H54 (cell line): ENCODE measurements around the gene CFAP221.

Experiments used
- DNase-seq: peaks from one replicate; pipeline ENCODE4 v3.0.0; 2011; ENCODE audit warnings: low spot score, mixed read lengths; ENCODE audit not compliant: insufficient read length
- FAIRE-seq: peaks from 3 replicates; lab custom pipeline; 2011; peaks lifted over from hg19 to GRCh38; lab: Jason Lieb, UNC
- POLR2A ChIP-seq: IDR thresholded peaks from 2 replicates; pipeline ENCODE4 v1.6.1; 2011; ENCODE audit warnings: low read depth, mild to moderate bottlenecking, low read length

CFAP221 gene

GRCh38 chr2:119650846-119651370, 106.7 kb downstream of the CFAP221 start:
- no peak for TF ChIP-seq POLR2A
- DNase-seq, result no peak
- FAIRE-seq, result no peak

DNA sequence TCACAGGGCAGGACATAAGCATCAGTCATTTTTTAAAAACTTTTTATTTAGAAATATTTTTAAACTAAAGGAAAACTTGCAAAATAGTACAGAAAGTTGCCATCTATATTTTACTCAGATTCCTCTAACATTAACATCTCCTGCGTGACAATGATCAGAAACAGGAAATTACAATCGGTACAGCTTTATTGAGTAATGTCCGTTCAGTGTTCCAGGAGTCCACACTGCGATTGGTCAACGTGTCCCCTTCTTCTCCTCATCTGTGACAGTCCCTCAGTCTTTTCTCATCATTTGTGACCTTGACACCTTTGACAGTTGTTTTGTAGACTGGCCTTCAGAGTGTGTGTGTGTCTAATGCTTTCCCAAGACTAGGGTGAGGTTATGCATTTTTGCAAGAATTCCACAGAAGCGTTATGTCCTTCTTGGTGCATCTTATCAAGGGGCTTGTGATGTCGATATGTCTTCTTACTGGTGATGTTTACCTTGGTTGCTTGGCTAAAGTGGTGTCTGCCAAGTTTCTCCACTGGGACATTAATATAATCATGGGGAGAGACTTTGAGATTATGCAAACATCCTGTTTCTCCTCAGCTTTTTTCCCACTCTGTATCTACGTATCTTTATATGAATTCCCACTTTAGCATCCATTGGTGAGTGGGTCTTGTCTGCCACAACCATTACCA, 113.4 kb downstream of the CFAP221 start:
- no peak for DNase-seq
- FAIRE-seq, result no peak
- TF ChIP-seq POLR2A, result no peak

DNA sequence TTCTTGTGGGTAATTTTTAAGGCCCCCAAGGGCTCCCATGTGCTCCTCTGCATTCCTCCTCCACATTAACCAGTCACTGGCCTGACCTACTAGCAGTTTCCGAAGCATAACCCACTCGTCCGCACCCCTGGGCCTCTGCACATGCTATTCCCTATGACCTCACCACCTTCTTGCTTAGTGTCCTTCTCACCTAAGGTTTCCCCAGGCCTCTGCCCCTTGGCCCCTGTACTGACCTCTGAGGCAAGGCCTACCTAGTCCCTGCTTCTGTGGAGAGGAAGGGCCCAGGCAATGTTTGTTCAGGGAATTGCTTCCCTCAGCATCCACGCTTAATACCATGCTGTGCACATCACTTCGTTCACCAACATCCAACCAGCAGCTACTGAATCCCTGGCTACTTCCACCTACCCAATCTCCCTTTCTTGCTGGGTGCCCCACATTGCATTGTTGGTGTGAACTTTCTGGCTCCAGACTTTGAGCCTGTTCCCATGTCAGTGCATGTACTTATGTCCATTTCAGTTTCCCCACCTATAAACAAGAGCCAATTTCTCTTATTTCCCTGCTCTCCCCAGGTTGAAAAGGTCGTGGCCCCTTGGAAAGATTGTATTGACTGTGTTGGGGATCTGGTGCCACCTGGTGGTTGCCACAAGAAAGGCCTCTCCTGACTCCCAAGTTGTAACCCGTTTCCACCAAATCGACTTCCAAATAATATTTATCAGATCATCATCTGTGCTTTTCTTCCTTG, 115.5 kb downstream of the CFAP221 start:
- DNase-seq, result no peak
- no peak for TF ChIP-seq POLR2A
- no peak for FAIRE-seq

DNA sequence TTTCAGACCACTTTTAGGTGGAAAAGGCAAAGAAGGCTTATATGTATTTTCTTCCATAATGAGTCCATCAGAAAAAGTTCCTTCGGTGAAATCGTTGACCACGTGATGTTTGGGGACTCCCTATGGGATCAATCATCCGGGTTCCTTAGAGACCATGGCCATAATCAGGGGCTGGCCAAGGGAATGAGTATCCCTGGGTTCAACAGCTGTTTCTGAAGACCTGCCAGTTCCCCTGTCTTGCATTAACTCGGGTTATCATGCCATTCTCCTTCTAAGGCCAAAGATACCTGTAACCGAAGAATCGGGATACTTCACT, 116.1 kb downstream of the CFAP221 start:
- DNase-seq (no peak), FAIRE-seq (no peak)
- TF ChIP-seq POLR2A, result no peak

DNA sequence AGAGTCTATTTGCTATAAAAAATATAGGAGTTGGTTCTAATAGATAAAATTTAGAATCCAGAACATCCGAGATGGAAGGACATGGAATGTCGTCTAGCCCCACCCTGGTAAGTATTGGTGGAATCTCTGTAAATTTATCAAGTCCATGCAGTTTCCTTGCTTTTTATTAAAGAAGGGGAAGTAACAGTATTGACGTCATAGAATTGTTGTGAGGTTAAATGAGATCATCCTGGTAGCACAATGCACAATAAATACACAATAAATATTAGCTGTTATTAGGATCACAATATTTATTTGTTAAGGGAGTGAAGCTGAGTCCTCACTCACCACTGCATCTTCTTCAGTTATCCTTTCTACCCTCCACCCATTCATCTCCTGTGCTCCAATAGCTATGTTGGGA, 118.0 kb downstream of the CFAP221 start:
- DNase-seq, result no peak
- FAIRE-seq, result no peak
- TF ChIP-seq POLR2A, result no peak

DNA sequence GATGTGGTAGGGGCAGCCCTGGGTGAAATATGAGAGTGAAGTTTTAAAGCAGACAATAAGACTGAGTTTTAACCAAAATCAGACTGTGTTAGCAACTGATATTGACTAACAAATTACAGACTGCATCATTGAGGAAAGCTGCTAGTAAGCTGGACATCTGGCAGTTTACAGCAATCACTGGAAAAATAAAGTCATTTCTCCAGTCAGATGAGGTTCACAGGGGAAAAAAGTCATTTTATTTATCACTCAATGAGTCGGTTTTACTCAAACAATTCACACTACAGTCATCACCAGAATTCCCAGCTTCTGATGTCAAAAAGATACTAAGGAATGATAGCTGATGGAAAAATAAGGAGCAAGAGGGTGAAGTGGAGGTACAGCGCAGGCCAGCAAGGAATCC, 124.3 kb downstream of the CFAP221 start:
- DNase-seq (no peak), FAIRE-seq (no peak)
- TF ChIP-seq POLR2A, result no peak

GRCh38 chr2:119671016-119671415, 126.8 kb downstream of the CFAP221 start:
- no peak for DNase-seq
- no peak for FAIRE-seq
- TF ChIP-seq POLR2A, result no peak

DNA sequence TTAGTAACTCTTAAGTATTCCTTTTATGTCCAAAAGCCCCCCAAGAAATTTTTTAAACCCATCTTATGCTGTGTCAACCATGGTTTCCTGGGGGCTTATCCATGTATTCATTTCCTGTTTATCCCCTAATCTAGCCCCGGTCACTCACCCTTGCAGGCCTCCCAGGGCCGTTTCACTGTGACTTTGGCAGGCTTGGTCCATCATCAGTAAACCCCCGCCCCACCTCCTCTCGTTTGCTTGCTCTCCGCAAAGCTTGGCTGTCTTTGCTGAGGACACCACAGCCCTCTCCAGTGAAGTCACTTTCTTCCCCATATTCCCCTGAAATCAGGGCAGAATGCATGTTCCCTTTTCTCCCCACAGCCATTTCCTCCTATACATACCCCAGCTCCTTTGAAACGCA, 127.5 kb downstream of the CFAP221 start:
- TF ChIP-seq POLR2A, result no peak
- DNase-seq (no peak), FAIRE-seq (no peak)

DNA sequence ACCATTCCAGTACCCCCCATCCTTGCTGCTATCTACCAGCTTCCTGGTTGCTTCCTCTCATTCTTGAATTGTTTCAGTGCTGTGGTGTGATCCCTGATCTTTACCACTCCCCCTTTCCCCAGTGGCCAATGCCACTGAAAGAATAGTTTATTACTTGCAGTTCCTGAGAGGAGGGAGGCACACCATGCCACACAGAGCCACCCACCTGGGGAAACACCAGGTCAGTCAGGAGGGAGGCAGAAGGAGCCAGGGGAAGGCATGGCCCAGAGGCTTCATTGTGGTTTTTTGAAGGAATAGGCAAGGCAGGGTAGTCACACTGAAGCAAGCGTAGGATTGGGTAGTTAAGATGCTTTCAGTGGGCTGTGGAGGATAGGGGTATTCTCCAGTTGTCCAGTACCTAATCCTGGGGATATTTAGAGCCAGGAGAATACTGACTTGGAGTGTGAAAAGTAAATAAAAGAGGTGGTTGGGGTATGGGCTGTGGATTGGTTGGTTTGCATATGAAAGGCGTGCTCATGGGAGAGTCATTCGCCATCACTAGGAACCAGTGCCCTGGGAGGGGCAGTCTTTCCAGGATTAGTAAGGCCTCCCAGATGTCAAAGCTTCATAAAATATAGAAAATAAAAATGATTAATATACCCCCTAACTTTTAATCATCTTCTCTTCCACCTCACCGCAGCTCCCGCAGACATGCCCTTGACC, 128.1 kb downstream of the CFAP221 start:
- TF ChIP-seq POLR2A, result no peak
- DNase-seq (no peak), FAIRE-seq (no peak)

- FAIRE-seq (no peak), DNase-seq (no peak)
- TF ChIP-seq POLR2A, result no peak
Observed at GRCh38 chr2:119673796-119674195, 129.5 kb downstream of the CFAP221 start.

GRCh38 chr2:119674711-119675500, 130.7 kb downstream of the CFAP221 start:
- TF ChIP-seq POLR2A, result no peak
- DNase-seq (no peak), FAIRE-seq (no peak)

GRCh38 chr2:119678021-119678656, 133.9 kb downstream of the CFAP221 start:
- FAIRE-seq, result no peak
- DNase-seq, result no peak
- TF ChIP-seq POLR2A, result no peak

GRCh38 chr2:119679526-119679837, 135.2 kb downstream of the CFAP221 start:
- FAIRE-seq, result no peak
- DNase-seq, result no peak
- TF ChIP-seq POLR2A, result no peak
